ENCODE measurements around the gene ACTG1. TPM values are rescaled to one million over a fixed set of nuclear protein-coding genes. Genes with fewer than 3 reads are reported as not detected.

ACTG1 gene
- total and polyA plus RNA-seq, 2 of the 13 experiments (the other 11 are each of a cell fraction or from before 2014, with no cell fraction given) = 973 to 1,138 TPM

DNA sequence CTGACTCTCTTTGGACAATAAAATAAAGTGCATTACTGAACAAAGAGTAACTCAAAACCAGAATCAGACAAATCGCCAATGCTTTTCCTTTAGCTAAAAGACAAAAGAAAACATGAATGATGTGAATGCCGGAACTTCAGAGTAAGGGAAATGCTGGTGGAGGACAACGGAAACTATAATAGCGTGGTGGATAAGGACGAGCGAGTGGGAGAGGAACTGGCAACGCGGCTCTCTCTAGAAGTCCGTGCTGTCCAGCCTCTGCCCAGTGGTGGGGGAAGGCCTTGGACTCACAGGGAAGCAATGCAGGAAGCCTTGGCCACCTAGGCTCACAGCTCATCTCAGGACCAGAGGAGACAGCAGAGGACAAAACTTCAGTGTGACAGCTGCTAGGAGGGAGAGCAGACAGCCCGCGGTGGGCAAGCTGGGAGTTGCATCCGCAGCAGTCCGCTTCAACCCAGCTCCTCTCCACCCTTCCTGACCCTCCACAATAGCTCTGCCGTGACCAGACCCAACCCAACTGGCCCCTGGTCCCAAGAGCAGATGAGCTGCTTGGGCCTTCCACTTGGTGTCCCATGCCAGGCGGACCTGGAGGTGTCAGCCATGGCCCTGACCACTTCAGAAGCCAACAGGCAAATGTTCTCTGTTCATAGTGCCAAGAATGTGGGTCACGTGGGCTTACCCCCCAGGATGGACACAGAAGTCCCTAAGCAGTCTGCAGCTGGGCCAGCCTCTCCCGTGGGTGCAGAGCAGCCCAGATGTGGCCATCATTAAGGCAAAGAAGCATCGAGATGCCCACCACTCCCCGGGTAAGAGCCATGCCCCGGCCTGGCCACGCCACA, 44.9 kb upstream of the ACTG1 start:
- DNase-seq (ENCODE audit: low spot score) (no peak), FAIRE-seq (no peak), ATAC-seq (no peak)
- H3K4me3 ChIP-seq (replicated peaks in 1 of 3; ENCODE audit: insufficient read depth in 1 of 3, low read depth in 2 of 3, low read length in 3 of 3) = no peak overlapping the region
- H3K79me2 ChIP-seq (ENCODE audit: insufficient read depth, low read length) = no peaks in the 10 kb centered on the region
- intact Hi-C loops (cut with micrococcal nuclease; ENCODE audit: unreplicated experiment) (loop anchor here (2.0 kb wide), 1 partner anchor 43 kb away; no protein-coding TSS in a partner anchor), in situ Hi-C loops (cut with HindIII; ENCODE audit: extremely low pct_ligation_motif_present, low pct_unique_long_range_greater_than_20kb) (no loop called here)
- BruUV-seq (replicated peaks) = no TSS peak
- H3K9ac ChIP-seq (ENCODE audit: insufficient read depth, low read depth, low read length) = no peak overlapping the region
- ChIA-PET POLR2A (no interaction called here), CTCF (ENCODE audit: low intra/inter-chr PET ratio, low total read pairs) (no interaction called here)
- H3K4me1 ChIP-seq (ENCODE audit: insufficient read depth, low read length) = peaks cover 33% of the 10 kb centered on the region
- no peaks in the 10 kb centered on the region for H3K9me3 ChIP-seq (ENCODE audit: low read length)
- no peaks in the 10 kb centered on the region for H4K20me1 ChIP-seq (ENCODE audit: insufficient read depth, low read length)
- no peak overlapping the region for H2AFZ ChIP-seq (ENCODE audit: low read length)
- H3K27me3 ChIP-seq (ENCODE audit: control insufficient read depth in 1 of 2, insufficient read depth in 2 of 2, low read length in 2 of 2) = no peaks in the 10 kb centered on the region; a peak in 1 of 5 replicates
- WGBS (ENCODE audit: low lambda C conversion rate) = 95% methylated on average over 21 of the region's 21 CpGs
- H3K36me3 ChIP-seq (replicated peaks in 1 of 2; ENCODE audit: control insufficient read depth in 1 of 2, insufficient read depth in 2 of 2, low read length in 2 of 2) = peaks cover 20 to 45% of the 10 kb centered on the region in 2 experiments
- no peak overlapping the region for H3K27ac ChIP-seq (ENCODE audit: extremely low read length, insufficient read depth, low read length)
- H3K4me2 ChIP-seq (ENCODE audit: low read depth, low read length) = no peak overlapping the region
- TF ChIP-seq NFE2 (CRISPR knock-in tag; IDR thresholded peaks at IDR 0.05) = no peak
- no peak for TF ChIP-seq CBX2 (IDR thresholded peaks at IDR 0.05; ENCODE audit: low read depth, low read length)
- no peak for TF ChIP-seq CBX2 (CRISPR knock-in tag; IDR thresholded peaks at IDR 0.05; ENCODE audit: low read depth)
- no peak for TF ChIP-seq ZNF235 (CRISPR knock-in tag; IDR thresholded peaks at IDR 0.05; ENCODE audit: borderline replicate concordance)
- TF ChIP-seq ZNF326 (CRISPR knock-in tag; IDR thresholded peaks at IDR 0.05; ENCODE audit: borderline replicate concordance) = 0 out of 2 replicates have a peak, but pooled peaks have one; percentile 13
- TF ChIP-seq, protein P1, sequence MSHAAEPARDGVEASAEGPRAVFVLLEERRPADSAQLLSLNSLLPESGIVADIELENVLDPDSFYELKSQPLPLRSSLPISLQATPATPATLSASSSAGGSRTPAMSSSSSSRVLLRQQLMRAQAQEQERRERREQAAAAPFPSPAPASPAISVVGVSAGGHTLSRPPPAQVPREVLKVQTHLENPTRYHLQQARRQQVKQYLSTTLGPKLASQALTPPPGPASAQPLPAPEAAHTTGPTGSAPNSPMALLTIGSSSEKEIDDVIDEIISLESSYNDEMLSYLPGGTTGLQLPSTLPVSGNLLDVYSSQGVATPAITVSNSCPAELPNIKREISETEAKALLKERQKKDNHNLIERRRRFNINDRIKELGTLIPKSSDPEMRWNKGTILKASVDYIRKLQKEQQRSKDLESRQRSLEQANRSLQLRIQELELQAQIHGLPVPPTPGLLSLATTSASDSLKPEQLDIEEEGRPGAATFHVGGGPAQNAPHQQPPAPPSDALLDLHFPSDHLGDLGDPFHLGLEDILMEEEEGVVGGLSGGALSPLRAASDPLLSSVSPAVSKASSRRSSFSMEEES (CRISPR knock-in tag; IDR thresholded peaks at IDR 0.05) = no peak
- peak in 1 of 2 experiments; percentile 1; a peak in 1 of 4 replicates for TF ChIP-seq POLR2A (IDR thresholded peaks at IDR 0.05; ENCODE audit: insufficient read depth in 1 of 2, low read depth in 2 of 2, low read length in 2 of 2)
- no peak for TF ChIP-seq NFIB (CRISPR knock-in tag; IDR thresholded peaks at IDR 0.05; ENCODE audit: borderline replicate concordance)
- no peak for TF ChIP-seq ZKSCAN8 (CRISPR knock-in tag; IDR thresholded peaks at IDR 0.05; ENCODE audit: borderline replicate concordance)
- TF ChIP-seq ZNF160 (CRISPR knock-in tag; IDR thresholded peaks at IDR 0.05) = no peak
- no peak for TF ChIP-seq SNAPC4 (CRISPR knock-in tag; IDR thresholded peaks at IDR 0.05)
- 0 out of 2 replicates have a peak, but pooled peaks have one; percentile 32 for TF ChIP-seq BORCS8-MEF2B (CRISPR knock-in tag; IDR thresholded peaks at IDR 0.05)
- TF ChIP-seq TBX2 (CRISPR knock-in tag; IDR thresholded peaks at IDR 0.05; ENCODE audit: borderline replicate concordance) = no peak
- TF ChIP-seq SSRP1 (CRISPR knock-in tag; IDR thresholded peaks at IDR 0.05) = no peak
- no peak for TF ChIP-seq HMGA1 (CRISPR knock-in tag; conservative IDR thresholded peaks at IDR 0.05)
- TF ChIP-seq POLR2AphosphoS2 (IDR thresholded peaks at IDR 0.05; ENCODE audit: low read depth, low read length) = no peak
